KBM-7 (cell line): ENCODE results near the gene CD300A.
"Not testable (repeated sequence)": the region's sequence is repeated elsewhere in the genome, so short reads cannot be mapped to it uniquely, and the experiment has no call there.

ENCODE experiments used
- DNase-seq: peaks from one replicate; pipeline ENCODE4 v3.0.0-alpha.2; 2015
- in situ Hi-C: fragments of 300-500 bp; cut with MboI; formaldehyde crosslinking; loops from 2 replicates; pipeline ENCODE4 v1.14.3; 2020; ENCODE audit warnings: low sequenced_read_pairs, low pct_unique_long_range_greater_than_20kb, mixed read lengths

Gene CD300A

DNA sequence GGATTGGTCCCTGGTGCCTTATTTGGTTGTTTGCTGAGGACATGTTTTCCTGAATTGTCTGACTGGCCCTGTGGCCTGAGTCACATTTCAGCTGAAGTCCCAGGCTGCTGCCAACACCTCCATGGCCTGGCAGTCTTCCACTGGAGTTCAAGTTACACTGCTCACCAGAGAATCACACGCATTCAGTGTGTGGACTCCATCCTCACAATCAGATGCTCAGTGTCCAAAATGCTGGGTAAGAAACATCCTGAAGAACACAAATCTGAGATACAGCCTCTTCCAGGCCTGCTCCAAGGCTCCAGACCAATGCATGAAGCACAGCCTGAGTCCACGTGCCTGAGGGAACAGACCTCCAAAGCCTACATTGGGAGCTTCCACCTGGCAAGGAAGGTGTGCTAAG is 45.6 kb downstream of the CD300A start:
- in situ Hi-C loops, result no loop called here
- no peak for DNase-seq

GRCh38 chr17:74512624-74513091 is 46.2 kb downstream of the CD300A start:
- peak; percentile 86 for DNase-seq
- in situ Hi-C loops, result no loop called here

DNA sequence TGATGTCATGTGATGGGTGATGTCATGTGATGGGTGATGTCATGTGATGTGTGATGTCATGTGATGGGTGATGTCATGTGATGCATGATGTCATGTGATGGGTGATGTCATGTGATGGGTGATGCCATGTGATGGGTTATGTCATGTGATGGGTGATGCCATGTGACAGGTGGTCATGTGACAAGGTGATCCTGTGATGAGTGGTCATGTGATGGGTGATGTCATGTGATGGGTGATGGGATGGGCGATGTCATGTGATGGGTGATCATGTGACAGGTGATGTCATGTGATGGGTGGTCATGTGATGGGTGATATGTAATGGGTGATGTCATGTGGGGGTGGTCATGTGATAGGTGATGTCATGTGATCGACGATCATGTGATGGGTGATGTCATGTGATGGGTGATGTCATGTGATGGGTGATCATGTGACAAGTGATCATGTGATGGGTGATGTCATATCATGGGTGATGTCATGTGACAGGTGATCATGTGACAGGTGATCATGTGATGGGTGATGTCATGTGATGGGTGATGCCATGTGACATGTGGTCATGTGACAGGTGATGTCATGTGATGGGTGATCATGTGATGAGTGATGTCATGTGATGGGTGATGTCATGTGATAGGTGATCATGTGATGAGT is 47.7 kb downstream of the CD300A start:
- in situ Hi-C loops, result no loop called here
- peak; percentile 56 for DNase-seq

DNA sequence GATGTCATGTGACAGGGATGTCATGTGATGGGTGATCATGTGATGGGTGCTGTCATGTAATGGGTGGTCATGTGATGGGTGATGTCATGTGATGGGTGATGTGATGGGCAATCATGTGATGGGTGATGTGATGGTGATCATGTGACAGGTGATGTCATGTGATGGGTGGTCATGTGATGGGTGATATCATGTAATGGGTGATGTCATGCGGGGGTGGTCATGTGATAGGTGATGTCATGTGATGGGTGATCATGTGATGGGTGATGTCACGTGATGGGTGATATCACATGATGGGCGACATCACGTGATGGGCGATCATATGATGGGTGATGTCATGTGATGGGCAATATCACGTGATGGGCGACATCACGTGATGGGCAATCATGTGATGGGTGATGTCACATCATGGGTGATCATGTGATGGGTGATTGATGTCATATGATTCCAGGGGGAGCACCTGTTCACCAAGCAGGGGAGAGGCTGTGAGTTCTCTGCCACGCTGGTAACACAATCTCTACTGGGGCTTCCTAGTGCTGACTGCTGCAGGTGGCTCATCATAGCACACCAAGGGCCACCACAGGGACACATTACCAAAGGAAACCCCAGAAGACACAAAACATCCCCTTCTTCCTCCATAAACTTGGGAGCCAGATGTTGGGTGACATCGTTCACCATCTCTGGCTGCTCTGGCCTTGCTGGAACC is 48.3 kb downstream of the CD300A start:
- in situ Hi-C loops, result no loop called here
- no peak for DNase-seq

- in situ Hi-C loops, result no loop called here
- no peak for DNase-seq
Measured at GRCh38 chr17:74515941-74516340, 49.5 kb downstream of the CD300A start.

- in situ Hi-C loops, result no loop called here
- DNase-seq, result no peak
Measured at GRCh38 chr17:74516561-74517328, 50.3 kb downstream of the CD300A start.

DNA sequence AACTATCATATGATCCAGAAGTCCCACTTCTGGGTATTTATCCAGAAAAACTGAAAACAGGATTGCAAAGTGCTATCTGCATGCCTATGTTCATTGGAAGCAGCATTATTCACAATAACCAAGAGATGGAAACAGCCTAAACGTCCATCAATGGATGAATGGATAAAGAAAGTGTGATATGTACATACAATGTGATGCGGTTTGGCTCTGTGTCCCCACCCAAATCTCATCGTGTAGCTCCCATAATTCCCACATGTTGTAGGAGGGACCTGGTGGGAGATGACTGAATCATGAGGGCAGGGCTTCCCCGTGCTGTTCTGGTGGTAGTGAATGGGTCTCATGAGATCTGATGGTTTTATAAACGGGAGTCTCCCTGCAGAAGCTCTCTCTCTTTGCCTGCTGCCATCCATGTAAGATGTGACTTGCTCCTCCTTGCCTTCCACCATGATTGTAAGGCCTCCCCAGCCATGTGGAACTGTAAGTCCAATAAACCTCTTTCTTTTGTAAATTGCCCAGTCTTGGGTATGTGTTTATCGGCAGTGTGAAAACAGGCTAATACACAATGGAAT is 52.1 kb downstream of the CD300A start:
- DNase-seq, in situ Hi-C loops: not testable (repeated sequence)

DNA sequence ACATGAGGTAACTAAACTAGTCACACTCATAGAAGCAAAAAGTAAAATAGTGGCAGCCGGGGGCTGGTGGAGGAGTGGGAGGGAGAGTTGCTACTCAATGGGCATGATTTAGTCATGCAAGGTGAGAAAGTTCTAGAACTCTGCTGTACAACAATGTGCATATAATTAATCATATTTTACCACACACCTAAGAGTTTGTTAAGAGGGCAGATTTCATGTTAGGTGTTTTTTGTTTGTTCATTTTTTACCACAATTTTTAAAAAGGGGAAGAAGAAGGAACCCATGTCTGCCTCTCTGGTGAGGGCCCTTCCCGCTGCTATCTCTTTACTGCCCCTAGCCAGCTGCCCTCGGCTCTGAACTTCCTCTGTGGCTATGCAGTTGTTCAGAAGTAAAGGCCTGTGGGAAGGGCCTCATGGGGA is 53.6 kb downstream of the CD300A start:
- in situ Hi-C loops, result no loop called here
- DNase-seq, result peak; percentile 88

- in situ Hi-C loops, result no loop called here
- no peak for DNase-seq
Measured at GRCh38 chr17:74520790-74521480, 54.5 kb downstream of the CD300A start.

DNA sequence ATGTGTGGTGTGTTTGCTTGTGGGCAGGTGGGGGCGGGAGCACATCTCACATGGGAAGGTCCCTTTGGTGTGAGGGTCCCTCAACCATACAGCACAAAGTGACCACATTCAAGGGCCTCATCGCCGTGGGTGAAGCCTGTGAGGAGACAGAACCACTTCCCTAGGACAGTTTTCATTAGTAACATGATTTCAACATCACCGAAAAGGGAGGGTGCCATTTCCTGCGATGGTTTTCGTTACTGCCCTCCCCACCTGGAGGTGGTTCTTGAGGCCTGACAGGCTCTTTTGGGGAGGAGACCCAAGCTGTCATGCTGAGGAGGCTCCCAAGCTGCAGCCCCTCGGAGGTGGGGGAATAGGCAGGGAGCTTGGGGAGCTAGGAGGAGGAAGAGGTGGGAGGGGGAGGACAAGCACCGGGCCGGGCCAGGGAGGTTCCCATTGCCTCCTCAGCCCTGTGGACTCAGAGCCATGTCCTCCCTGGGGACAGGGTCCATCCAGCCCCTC is 55.3 kb downstream of the CD300A start:
- DNase-seq, result peak; percentile 75
- in situ Hi-C loops, result no loop called here

GRCh38 chr17:74522381-74523105 is 56.1 kb downstream of the CD300A start:
- no peak for DNase-seq
- in situ Hi-C loops, result no loop called here

GRCh38 chr17:74523308-74523707 is 56.9 kb downstream of the CD300A start:
- DNase-seq, result no peak
- in situ Hi-C loops, result no loop called here

DNA sequence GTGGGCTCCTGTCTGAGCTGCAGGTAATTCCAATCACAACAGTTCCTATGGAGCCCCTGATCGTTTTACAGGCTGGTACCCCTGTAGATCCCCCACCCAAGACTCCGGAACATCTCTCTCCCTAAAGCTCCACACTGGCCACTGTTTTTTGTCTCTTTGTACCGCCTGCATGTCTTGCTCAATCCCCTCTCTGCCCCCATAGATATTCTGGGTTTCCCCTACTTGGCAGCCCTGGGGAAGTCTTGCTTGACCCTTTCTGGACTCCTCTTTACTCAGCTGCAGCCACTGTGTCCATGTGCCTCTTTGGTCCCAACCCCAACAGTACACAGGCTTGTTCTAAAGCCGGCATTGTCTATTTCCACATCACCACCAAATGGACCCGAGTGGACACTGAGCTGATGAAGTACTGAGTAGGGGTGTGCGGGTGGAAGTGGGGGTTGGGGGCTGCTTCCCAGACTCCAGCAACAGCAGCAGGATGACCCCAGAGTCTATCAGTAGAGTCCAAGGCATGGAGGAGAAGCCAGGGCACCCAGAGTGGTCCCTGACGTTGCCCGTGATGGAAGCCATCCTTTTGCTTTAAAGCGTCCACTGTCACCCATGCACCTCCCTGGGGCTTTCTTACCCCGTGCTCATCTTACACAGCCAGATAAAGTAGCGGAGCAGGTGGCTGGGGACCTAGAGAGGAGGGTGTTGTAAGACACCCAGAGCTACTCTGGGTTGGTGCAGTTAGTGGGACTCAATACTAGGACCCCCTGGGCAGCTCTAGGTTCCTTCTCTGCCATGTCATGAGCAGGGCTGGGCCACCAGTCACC is 58.4 kb downstream of the CD300A start:
- no peak for DNase-seq
- in situ Hi-C loops, result no loop called here

- no peak for DNase-seq
- in situ Hi-C loops, result no loop called here
Measured at GRCh38 chr17:74525465-74525725, 59.0 kb downstream of the CD300A start.

GRCh38 chr17:74525781-74526288 is 59.4 kb downstream of the CD300A start:
- in situ Hi-C loops, result no loop called here
- DNase-seq, result no peak

DNA sequence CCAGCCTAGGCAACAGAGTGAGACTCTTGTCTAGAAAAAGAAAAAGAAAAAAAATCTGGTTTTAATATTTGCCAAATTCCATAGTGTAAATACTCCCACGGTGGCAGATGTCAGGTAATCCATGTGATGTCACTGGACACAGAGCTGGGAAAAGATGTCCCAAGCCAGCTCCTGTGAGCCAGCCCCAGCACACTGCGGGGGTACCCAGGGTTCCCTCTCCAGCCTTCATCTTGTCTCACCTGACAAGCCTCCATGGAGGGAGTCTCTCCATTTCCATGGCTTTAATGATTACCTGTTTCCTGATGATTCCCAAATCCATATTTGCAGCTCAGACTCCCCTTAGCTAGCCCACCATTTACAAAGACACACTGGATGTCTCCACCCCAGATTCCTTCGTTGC is 60.2 kb downstream of the CD300A start:
- no peak for DNase-seq
- in situ Hi-C loops, result no loop called here

DNA sequence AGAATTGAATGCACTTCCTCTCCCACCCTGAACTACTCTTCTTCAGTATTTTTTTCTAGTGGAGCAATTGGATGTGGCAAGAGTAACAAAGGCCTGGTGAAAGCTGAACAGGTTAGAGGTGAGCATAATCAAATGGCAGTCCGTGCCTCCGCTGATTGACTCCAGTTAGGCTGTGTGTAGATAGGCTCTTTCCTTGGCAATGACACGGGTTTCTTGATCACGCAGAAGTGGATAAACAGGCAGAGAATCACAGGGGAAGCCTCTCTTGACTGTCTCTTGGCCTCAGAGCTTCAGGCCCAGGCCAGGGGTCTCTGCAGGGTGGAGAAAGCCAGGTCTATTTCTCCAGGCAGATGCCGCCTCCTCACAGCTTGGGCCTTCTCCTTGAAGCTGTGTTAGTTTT is 60.6 kb downstream of the CD300A start:
- no peak for DNase-seq
- in situ Hi-C loops, result no loop called here

DNA sequence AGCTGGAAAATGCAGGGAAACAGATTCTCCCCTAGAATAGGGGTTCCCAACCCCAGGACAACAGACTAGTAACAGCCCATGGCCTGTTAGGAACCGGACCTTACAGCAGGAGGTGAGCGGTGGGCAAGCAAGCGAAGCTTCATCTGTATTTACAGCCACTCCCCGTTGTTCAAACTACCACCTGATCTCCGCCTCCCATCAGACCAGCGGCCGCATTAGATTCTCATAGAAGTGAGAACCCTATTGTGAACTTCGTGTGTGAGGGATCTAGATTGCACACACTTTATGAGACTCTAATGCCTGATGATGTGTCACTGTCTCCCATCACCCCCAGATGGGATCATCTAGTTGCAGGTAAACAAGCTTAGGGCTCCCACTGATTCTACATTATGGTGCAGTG is 61.3 kb downstream of the CD300A start:
- in situ Hi-C loops, result no loop called here
- no peak for DNase-seq
